GM18867 (cell line): ENCODE data around the gene P4HA1.
"Not testable (repeated sequence)": the region's sequence is repeated elsewhere in the genome, so short reads cannot be mapped to it uniquely, and the experiment has no call there.

Experiments used
- ATAC-seq: cut with Tn5 transposase; IDR thresholded peaks from one replicate; pipeline ENCODE4 v1.9.1; 2021; ENCODE audit warnings: mild to moderate bottlenecking, moderate library complexity; ENCODE audit not compliant: unreplicated experiment

Gene P4HA1

DNA sequence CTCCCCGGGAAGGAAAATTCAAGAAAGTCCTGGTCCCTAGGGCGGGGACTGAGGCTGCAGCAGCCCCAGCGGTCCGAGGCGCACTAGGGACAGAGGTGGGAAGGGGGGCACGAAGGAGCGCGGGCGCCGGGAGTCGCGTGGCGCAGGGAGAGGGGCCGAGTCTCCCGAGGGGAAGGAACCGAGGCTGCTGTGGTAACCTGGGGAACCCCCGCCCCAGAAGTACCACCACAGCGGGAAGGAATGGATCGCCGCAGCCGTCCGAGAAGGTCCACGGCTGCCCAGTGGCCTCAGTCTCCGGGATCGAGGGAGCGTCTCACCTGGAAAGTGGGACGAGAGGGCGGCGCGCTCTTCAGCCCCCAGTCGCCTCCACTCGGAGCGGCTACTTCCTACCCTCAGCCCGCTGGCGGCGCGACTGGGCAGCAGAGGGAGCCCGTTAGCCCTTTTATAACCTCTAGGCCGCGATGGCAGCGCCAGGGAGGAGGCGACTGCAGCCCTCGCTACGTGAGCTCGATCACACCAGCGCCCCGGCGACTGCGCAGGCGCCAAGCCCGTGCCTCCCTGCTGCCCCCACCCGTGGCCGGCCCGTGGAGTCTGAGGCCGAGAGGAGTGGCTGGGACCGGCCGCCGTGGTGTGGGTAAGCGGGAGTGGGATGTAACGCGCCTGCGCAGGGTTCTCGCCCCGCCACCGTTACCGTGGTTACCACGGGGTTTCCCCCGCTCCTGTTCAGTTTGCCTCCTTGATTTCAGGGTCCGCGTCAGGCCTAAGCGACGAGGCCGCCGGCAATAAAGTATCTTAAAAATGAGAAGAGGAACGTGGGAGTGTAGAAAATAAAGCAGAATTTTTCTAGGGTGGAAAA, at the start of gene P4HA1:
TSS of gene P4HA1 (minus strand) at position 418 of the 856 bp plus-strand sequence. CDS start 21,983 bp downstream, outside the sequence.
- ATAC-seq = peak; percentile 89

DNA sequence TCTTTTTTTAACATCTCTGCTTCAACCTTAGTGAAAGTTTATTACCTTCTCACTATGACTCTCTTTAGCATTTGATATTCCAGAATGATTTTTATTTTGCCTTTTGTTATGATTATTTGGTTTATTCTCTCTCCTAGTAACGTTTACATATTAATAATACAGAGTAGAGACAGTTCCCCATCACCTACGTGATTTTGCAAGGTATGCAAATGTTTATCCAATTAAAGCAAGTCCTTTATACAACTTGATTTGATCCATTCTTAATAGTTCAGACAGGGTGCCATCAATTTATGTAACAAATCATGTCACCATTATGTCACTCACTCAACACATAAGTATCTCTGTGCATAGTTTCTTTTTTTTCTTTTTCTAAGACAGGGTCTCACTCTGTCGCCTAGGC, 44.9 kb upstream of the P4HA1 start:
- no peak for ATAC-seq

DNA sequence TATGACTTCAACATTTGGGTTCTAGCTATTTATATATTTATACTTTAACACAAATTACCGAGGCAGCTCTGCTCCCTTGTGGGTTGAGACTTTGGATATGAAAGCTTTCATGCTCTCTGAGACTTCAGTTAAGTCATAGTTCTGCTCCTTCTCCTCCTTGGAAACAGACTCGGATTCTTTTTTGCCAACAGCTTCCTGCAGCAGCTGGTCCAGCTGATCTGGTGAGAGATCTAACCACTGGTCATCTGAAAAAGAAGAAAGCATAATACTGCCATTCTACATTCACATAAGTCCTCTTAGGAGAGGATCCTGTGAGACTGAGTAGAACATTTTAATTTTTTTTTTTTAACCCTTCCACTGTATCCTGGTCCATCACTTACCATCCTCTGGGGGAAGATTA, 42.6 kb upstream of the P4HA1 start:
- ATAC-seq = no peak

DNA sequence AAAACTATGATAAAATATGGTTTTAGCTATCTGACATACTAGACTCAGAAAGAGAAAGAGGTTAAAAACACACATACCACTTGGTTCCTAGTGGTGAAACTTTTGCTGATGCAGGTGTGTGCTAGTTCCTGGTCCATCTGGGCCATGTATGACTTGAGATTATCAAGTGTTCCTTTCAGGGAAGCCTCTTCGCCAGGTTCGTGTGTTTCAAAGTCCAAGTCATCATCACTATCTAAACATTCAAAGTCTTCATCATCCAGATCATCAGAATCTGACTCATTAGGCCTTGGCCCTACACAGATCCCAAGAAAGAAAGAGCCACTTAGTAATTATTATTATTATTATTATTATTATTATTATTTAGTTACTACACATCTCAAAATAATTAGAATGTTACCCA, 40.0 kb upstream of the P4HA1 start:
- ATAC-seq = no peak

DNA sequence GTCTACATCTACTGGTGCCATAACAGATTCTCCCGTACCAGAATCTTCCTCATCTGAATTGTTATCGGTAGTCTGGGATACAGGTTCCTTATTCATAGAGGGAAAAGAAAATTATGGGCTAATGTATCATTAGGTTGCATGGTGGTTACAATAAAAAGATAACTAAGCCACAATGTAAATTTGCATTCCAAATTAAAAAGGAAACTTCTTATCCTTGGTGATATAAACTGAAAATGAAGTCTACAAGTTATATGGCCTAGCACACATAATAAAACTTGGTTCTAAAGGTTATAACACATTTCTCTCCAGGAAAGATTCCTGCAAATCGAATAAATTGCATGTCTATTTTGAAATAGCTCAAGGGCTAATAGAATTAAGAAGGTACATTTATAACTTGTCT, 38.1 kb upstream of the P4HA1 start:
- ATAC-seq = no peak

DNA sequence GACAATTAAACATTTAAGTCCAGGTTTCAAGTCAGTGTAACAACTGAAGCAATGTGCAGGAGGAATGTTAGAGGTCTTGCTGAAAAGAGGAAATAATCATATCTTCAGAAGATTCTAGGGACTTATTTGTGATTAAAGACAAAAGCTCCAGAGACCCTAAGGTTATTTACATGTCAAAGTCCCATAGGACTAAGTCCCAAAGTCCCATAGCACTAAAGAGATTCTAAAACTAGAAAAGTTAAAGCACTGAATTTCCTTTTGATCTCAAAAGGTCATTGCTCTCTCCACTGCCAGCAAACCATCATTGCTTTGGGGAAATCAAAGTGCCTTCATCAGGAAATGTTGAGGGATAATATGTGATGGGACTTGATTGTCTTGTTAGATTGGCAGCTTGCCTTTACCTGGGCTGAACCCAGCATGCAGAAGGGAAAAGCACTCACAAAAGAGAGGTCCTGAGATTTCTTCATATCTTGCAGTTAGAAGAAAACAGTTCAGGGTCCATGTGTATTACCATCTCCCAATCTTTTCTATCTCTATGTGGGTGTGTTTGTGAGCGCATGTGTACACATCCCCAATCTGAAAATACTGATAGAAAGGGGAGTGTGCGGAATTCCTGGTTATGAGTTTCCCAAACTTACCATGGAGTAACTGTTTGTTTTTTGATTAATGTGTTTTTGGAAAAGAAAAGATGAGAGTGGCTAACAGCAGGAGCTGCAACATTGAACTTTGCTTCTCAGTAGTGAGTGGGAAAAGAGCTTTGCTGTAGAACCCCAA, 35.4 kb upstream of the P4HA1 start:
- ATAC-seq = no peak

DNA sequence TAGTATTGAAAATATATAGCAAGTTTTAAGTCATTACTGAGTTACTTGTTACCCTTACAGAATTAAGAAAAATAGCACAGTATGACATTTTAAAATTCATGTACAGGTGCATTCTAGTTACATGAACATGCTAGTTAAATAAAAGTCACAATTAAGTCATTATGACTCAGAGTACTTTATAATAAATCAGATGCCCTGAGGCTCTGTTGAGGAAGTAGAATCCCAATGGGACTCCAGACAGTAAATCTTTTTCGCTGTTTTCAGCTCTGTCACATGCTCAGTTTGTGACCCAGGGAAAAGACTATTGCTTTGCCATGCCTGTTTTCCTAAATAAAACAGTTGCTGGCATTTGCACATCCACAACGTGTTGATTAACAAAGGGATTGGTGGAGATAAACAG, 34.6 kb upstream of the P4HA1 start:
- no peak for ATAC-seq

DNA sequence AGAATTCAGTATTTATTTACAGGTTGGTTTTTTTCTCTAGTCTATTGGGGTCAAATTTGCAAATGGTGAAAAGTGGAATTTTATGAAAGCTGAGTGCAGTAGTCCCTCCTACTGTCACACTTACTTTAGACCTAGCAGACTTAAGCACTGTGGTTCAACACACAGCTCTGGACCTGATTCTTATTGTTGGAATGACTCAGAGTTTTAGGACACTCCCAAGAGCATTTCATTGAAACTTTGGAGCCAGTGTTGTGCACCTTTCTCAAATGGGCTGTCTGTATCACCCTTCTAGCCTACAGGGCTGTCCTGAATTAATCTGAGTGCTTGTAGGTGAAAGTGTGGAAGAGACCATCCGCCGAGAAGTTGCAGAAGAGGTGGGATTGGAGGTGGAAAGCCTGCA, 29.7 kb upstream of the P4HA1 start:
- no peak for ATAC-seq

DNA sequence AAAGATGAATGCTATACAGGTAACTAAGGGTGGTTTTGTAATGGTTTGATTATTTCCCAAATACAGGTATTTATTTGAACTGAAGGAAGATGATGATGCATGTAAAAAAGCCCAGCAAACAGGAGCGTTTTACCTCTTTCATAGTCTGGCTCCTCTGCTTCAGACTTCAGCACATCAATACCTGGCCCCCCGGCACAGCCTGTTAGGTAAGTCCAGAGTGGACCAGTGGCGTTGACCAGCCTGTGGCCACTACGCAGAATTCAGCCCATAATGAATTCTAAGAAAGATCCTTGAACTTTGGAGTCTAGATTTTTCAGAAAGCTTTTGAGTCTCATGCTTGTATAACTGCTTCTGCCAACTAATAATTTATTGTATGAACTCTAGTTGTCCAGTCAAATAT, 23.3 kb upstream of the P4HA1 start:
- no peak for ATAC-seq

DNA sequence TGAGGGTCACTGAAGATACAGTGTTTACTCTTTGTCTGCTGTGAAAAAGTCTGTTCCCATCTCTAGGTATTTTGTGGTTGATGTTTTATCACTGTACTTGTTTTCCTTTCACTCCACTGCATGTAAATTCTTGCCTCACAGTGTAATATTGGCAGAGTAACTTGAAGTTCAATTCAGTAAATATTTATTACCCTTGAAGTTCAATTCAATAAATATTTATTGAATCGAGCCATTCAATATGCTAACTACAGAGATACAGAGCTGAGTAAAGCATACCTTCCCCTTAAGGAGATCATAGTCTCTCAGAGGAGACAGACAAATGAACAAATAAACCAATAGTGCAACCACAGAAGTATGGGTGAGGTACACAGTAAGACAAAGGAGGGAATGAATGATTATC, 22.8 kb upstream of the P4HA1 start:
- no peak for ATAC-seq

DNA sequence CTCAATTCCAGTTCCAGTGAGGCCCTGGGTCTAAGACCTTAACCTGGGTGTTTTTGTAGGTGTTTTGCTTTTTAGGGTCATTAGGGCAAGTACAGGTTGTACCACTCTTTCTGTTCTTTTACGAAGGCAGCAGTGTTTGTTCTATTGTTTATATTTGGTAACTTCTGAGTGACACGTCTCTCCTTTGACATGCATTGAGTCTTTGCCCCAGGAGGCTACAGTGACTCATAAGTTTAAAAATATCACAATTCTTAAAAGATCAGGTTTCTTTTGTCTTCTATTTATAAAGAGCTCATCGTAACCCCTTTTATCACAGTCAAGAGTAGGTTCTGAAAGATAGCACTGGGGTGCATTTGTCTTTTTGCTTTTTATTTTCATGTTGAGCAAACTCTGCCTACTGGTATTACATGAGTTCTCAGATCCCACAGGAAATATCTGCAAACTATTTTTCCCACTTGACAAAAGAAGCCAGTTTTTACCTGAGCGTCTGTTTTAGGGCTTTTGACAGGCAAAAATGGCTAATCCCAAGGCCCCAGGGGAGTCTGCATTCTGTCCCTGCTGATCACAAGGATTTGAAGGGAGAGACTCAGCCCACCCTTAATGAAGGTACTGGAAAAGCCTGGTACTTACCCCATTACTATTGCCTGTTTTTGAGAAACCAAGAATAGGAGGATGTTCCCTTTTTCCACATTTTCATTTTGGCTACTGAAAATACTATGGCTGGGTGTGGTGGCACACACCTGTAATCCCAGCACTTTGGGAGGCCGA, 21.5 kb upstream of the P4HA1 start:
- ATAC-seq = peak; percentile 83

DNA sequence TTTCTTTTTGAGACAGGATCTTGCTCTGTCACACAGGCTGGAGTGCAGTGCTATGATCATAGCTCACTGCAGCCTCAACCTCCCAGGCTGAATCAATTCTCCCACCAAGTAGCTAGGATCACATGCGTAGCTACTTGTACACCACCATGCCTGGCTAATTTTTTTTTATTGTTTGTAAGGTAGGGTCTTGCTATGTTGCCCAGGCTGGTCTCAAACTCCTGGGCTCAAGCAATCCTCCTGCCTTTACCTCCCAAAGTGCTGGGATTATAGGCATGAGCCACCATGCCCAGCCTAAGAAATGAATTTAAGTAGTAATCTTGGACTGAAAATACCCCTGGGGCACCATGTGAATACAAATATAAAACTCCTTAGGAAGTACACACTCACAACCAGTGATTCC, 19.4 kb upstream of the P4HA1 start:
- no peak for ATAC-seq

DNA sequence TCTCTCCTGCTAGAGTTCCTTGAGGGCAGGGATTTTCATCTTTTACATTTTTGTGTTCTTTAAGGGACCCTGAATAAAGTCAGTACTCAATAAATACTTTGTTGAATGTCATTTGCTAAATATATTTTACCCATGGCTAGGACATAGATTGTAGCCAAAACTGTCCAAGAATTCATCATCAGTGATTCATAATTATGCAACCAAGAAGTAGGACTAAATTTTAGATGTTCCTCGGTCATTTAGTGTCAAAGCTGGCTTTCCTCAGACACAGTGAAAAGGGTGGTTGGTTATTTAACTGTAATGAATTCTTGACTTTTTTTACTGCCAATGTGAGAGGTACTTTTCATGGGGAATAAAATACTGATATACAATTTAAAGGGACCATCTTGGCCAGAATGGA, 16.9 kb upstream of the P4HA1 start:
- ATAC-seq = no peak

DNA sequence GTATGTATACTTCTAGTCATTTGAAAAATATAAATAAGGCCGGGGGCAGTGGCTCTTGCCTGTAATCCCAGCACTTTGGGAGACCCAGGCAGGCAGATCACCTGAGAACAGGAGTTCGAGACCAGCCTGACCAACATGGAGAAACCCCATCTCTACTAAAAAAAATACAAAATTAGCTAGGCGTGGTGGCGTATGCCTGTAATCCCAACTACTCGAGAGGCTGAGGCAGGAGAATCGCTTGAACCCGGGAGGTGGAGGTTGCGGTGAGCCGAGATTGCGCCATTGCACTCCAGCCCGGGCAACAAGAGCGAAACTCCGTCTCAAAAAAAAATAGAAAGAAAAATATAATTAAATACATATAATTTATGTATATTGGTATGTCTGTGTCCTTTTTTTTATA, 15.4 kb upstream of the P4HA1 start:
- not testable (repeated sequence) for ATAC-seq

DNA sequence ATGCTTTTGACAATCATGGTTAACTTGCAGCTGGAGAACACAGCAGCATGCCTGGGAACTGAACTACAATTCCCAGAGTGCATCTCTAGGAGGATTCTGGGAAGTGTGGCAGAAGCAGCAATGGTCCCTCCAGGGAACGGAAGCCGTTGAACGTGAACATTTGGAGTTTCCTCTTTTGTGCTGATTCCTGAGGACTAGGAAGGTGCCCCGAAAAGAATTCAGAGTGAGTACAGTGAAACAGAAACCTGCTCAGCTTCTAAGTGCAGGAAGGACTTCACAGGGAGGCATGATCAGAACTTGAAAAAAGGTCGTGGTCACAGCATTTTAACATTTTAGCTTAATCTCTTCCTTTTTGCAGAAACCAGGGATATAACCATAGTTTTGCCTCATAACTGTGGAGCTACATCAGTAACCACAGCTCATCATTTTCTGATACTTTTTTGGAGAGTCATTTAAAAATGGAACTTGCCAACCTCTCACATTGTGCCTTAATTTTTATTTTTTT, 13.7 kb upstream of the P4HA1 start, which contains the start of gene NUDT13:
TSS of gene NUDT13 (plus strand) at position 111 of the 505 bp plus-strand sequence. CDS start 3,911 bp downstream, outside the sequence.
- ATAC-seq = no peak

DNA sequence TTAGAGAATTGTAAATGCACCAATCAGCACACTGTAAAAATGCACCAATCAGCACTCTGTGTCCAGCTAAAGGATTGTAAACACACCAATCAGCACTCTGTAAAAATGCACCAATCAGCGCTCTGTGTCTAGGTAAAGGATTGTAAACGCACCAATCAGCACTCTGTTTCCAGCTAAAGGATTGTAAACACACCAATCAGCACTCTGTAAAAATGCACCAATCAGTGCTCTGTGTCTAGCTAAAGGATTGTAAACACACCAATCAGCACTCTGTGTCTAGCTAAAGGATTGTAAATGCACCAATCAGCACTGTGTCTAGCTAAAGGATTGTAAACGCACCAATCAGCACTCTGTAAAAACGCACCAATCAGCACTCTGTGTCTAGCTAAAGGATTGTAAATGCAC, 12.6 kb upstream of the P4HA1 start:
- ATAC-seq = not testable (repeated sequence)

DNA sequence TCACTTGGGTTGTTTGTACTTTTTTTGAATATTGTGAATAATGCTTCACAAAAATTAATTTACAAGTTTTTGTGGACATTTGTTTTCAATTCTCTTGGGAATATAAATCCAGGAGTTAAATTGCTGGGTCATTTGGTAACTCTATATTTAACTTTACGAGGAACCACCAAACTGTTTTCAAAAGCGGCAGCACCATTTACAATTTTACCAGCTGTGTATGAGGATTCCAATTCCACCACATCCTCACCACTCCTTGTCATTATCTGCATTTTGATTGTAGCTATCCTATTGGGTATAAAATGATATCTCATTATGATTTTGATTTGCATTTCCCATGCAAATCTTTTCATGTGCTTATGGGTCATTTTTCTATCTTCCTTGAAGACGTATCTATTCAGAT, 9.6 kb upstream of the P4HA1 start:
- ATAC-seq = no peak

DNA sequence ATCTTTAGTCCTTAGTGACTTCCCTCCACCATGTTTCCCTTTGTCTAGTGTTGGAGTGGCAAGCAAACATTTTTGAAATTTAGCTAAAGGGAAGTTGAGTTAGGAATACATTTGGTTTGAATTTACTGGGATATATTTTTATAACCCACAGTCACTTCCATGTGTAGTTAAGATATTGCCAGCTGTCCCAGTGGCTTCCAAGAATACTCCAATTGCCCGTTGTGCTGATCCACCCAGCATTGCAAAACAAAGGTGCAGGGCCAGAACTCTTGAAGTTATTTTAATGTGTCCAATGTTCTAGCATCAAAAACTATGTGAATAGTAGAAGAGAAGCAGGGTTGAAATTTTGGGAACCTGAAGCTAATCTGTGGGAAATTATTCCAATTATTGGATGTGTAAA, 2.5 kb upstream of the P4HA1 start:
- no peak for ATAC-seq

DNA sequence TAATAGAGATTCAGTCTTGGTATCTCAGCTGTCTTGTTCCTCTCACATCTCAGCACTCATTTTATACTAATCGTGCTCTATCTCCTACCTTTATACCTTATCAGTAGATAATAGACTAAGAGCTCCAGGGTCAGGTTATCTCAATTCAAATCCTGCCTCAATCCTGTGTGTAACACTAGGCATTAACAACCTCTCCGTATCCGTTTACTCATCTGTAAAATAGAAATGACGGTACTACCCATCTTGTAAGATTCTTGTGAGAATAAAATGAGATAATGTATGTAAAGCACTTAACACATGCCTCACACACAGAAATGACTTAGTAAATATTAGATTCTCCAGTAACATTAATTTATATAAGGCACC, 622 bp upstream of the P4HA1 start:
- ATAC-seq = peak; percentile 1

DNA sequence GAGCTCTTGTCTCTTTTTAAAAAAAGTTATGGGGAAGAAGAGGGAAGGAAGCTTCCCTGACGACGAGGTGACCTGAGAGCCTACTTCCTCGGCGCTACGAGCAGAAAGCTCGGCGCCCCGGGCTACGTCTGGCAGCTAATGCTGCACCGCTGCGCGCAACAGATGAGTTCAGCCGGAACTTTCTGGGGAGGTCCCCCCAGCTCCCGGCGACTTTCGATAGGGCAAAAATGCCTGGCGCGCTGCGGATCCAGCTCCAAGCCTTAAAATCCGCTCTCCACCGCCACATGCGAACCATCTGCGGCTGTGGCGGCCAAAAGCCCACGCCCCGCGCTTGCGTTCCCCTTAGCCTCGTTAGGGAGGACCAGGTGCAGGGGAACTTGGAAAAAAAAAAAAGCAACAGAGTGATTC, 621 bp downstream of the P4HA1 start:
- ATAC-seq = peak; percentile 24

DNA sequence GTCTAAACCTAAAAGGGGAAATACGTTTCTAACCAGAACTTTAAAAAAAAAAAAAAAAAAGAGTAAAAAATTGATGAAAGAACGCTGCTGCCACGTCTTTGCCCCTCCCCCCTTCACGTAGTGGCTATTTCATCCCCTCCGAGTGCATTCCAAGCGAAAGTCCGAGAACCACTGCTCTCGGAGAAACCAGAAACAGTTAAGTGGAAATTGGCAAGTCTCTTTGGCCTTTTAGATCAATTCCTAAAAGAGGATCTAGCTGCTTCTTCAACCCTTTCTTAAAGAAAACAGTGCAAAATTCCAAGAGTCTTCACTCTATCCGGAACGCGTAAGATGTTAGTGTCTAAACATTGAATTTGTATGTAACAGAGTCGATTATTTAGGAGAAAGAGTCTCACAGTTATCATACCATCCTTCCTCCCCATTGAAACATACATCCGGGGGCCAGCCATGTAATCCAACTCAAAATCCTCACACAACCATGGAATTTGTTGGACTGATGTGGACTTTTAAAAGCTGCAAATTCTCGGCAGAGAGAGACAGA, 1.1 kb downstream of the P4HA1 start:
- no peak for ATAC-seq
